ENCODE measurements around the gene DNM3. TPM values are rescaled to one million over a fixed set of nuclear protein-coding genes. Genes with fewer than 3 reads are reported as not detected.

The DNM3 gene
- polyA plus RNA-seq, 1 donor (not counting 4 experiments of a cell fraction or from before 2014, with no cell fraction given), result 2.0 TPM

DNA sequence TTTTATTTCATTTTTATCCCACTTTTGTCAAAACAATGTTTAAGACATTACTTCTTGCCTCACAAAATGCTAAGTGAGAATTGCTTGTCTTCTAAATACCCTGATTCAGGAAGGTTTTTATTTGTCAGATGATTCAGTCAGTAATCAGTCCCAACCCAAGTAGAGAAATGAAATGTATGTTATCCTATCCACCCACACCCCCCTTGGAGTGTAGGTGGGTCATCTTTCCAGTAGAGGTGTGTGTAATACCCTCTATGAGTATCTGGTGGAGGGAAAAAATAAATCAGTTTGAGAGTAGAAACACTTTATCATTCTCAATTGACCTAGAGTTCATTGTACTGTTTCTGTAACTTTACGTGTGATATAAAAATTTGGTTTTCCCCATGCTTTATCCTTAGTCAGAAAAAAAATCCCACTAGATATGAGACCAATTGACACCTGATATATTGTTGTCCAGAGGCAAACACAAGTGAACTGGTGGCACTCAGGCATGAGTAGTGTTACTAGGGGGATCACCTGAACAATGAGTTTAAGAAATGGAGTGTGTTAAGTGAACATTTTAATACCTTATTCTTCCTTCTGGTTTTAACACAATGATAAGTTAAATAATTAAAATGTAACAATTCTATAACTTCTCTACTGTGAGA, 425.4 kb downstream of the DNM3 start:
- Histone ChIP-seq H3K9ac (ENCODE audit: control insufficient read depth, extremely low read depth, insufficient read depth, low read length) (no peak overlapping the region), H3K4me2 (ENCODE audit: control insufficient read depth, extremely low read depth, insufficient read depth, low read depth, low read length) (no peak overlapping the region), H3K27me3 (ENCODE audit: control insufficient read depth, extremely low read depth, insufficient read depth, low read length) (no peaks in the 10 kb centered on the region), H3K4me3 (ENCODE audit: control insufficient read depth in 2 of 3, extremely low read depth in 1 of 3, insufficient read depth in 2 of 3, low read depth in 1 of 3, low read length in 3 of 3) (no peak overlapping the region), H3K9me1 (ENCODE audit: control insufficient read depth, extremely low read depth, insufficient read depth, low read length) (no peaks in the 10 kb centered on the region), H4K20me1 (ENCODE audit: control insufficient read depth, extremely low read depth, insufficient read depth, low read length) (no peaks in the 10 kb centered on the region), H2AFZ (ENCODE audit: control insufficient read depth, low read length) (no peak overlapping the region), H3K36me3 (ENCODE audit: control insufficient read depth in 2 of 2, extremely low read depth in 1 of 2, insufficient read depth in 2 of 2, low read length in 2 of 2) (no peaks in the 10 kb centered on the region), H3K27ac (ENCODE audit: control insufficient read depth, insufficient read depth, low read length) (no peak overlapping the region), H3K79me2 (ENCODE audit: control insufficient read depth, insufficient read depth, low read length) (no peaks in the 10 kb centered on the region), H3K9me3 (ENCODE audit: control insufficient read depth, low read depth, low read length) (no peaks in the 10 kb centered on the region), H3K4me1 (ENCODE audit: control insufficient read depth, extremely low read depth, insufficient read depth, low read length) (no peaks in the 10 kb centered on the region)
- dilution Hi-C loops (cut with MboI; ENCODE audit: extremely low pct_ligation_motif_present, low sequenced_read_pairs), result no loop called here
- FAIRE-seq, result no peak
- TF ChIP-seq EZH2 (IDR thresholded peaks at IDR 0.05; ENCODE audit: low read length), result no peak
- TF ChIP-seq, protein P1, sequence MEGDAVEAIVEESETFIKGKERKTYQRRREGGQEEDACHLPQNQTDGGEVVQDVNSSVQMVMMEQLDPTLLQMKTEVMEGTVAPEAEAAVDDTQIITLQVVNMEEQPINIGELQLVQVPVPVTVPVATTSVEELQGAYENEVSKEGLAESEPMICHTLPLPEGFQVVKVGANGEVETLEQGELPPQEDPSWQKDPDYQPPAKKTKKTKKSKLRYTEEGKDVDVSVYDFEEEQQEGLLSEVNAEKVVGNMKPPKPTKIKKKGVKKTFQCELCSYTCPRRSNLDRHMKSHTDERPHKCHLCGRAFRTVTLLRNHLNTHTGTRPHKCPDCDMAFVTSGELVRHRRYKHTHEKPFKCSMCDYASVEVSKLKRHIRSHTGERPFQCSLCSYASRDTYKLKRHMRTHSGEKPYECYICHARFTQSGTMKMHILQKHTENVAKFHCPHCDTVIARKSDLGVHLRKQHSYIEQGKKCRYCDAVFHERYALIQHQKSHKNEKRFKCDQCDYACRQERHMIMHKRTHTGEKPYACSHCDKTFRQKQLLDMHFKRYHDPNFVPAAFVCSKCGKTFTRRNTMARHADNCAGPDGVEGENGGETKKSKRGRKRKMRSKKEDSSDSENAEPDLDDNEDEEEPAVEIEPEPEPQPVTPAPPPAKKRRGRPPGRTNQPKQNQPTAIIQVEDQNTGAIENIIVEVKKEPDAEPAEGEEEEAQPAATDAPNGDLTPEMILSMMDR (optimal IDR thresholded peaks at IDR 0.05 in 1 of 3, IDR thresholded peaks at IDR 0.05 in 1 of 3, conservative IDR thresholded peaks at IDR 0.05 in 1 of 3; ENCODE audit: extremely low read depth in 1 of 3, insufficient read depth in 2 of 3, low read length in 3 of 3), result no peak
- no peak for DNase-seq (ENCODE audit: low read depth, low spot score)

DNA sequence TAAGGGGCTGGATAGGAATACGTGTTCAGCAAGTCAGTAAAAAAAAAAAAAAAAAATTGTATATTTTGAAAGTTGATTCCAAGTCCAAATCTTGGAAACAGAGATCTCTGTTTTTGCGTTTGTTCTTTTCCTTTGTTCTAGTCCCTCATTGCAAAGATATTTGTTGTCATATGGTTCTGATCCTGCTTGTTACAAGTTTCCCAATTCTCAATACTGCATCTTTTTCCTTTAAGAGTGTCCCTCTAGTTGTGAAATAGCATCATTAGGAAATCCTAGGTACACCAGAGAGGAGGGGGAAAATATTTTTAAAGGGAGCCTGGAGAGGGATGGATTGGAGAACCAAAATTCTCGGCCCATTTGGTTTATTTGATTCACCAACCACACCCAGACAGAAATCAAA, 426.9 kb downstream of the DNM3 start:
- dilution Hi-C loops (cut with MboI; ENCODE audit: extremely low pct_ligation_motif_present, low sequenced_read_pairs), result no loop called here
- no peak overlapping the region for H3K9ac ChIP-seq (ENCODE audit: control insufficient read depth, extremely low read depth, insufficient read depth, low read length)
- H3K36me3 ChIP-seq (ENCODE audit: control insufficient read depth in 2 of 2, extremely low read depth in 1 of 2, insufficient read depth in 2 of 2, low read length in 2 of 2), result no peaks in the 10 kb centered on the region
- H2AFZ ChIP-seq (ENCODE audit: control insufficient read depth, low read length), result no peak overlapping the region
- no peaks in the 10 kb centered on the region for H4K20me1 ChIP-seq (ENCODE audit: control insufficient read depth, extremely low read depth, insufficient read depth, low read length)
- TF ChIP-seq EZH2 (IDR thresholded peaks at IDR 0.05; ENCODE audit: low read length), result no peak
- TF ChIP-seq, protein P1 (optimal IDR thresholded peaks at IDR 0.05 in 1 of 3, IDR thresholded peaks at IDR 0.05 in 1 of 3, conservative IDR thresholded peaks at IDR 0.05 in 1 of 3; ENCODE audit: extremely low read depth in 1 of 3, insufficient read depth in 2 of 3, low read length in 3 of 3), result no peak
- no peaks in the 10 kb centered on the region for H3K9me3 ChIP-seq (ENCODE audit: control insufficient read depth, low read depth, low read length)
- no peaks in the 10 kb centered on the region for H3K4me1 ChIP-seq (ENCODE audit: control insufficient read depth, extremely low read depth, insufficient read depth, low read length)
- DNase-seq (ENCODE audit: low read depth, low spot score), result no peak
- H3K4me2 ChIP-seq (ENCODE audit: control insufficient read depth, extremely low read depth, insufficient read depth, low read depth, low read length), result no peak overlapping the region
- H3K4me3 ChIP-seq (ENCODE audit: control insufficient read depth in 2 of 3, extremely low read depth in 1 of 3, insufficient read depth in 2 of 3, low read depth in 1 of 3, low read length in 3 of 3), result no peak overlapping the region
- no peaks in the 10 kb centered on the region for H3K79me2 ChIP-seq (ENCODE audit: control insufficient read depth, insufficient read depth, low read length)
- H3K27ac ChIP-seq (ENCODE audit: control insufficient read depth, insufficient read depth, low read length), result no peak overlapping the region
- no peaks in the 10 kb centered on the region for H3K9me1 ChIP-seq (ENCODE audit: control insufficient read depth, extremely low read depth, insufficient read depth, low read length)
- no peak for FAIRE-seq
- no peaks in the 10 kb centered on the region for H3K27me3 ChIP-seq (ENCODE audit: control insufficient read depth, extremely low read depth, insufficient read depth, low read length)
